HG03045 (cell line): ENCODE results near the gene HECTD2.
"Not testable (repeated sequence)": the region's sequence is repeated elsewhere in the genome, so short reads cannot be mapped to it uniquely, and the experiment has no call there.

ENCODE experiments used
- ATAC-seq: cut with Tn5 transposase; IDR thresholded peaks from one replicate; pipeline ENCODE4 v1.9.1; 2021; ENCODE audit warnings: mild to moderate bottlenecking, moderate library complexity; ENCODE audit not compliant: unreplicated experiment

The HECTD2 gene

GRCh38 chr10:91410638-91411371 is 661 bp downstream of the HECTD2 start:
- ATAC-seq = no peak

- ATAC-seq = no peak
Measured at GRCh38 chr10:91411621-91412020, 1.5 kb downstream of the HECTD2 start.

- no peak for ATAC-seq
Measured at GRCh38 chr10:91412354-91413087, 2.4 kb downstream of the HECTD2 start.

- no peak for ATAC-seq
Measured at GRCh38 chr10:91415816-91416215, 5.7 kb downstream of the HECTD2 start.

GRCh38 chr10:91416339-91416855 is 6.3 kb downstream of the HECTD2 start:
- ATAC-seq = no peak

GRCh38 chr10:91418416-91418815 is 8.3 kb downstream of the HECTD2 start:
- ATAC-seq = no peak

GRCh38 chr10:91420868-91421267 is 10.7 kb downstream of the HECTD2 start:
- no peak for ATAC-seq

- no peak for ATAC-seq
Measured at GRCh38 chr10:91422915-91423314, 12.8 kb downstream of the HECTD2 start.

GRCh38 chr10:91424016-91424415 is 13.9 kb downstream of the HECTD2 start:
- no peak for ATAC-seq

- no peak for ATAC-seq
Measured at GRCh38 chr10:91432175-91432574, 22.0 kb downstream of the HECTD2 start.

GRCh38 chr10:91433620-91434019 is 23.5 kb downstream of the HECTD2 start:
- no peak for ATAC-seq

- ATAC-seq = no peak
Measured at GRCh38 chr10:91434041-91434440, 23.9 kb downstream of the HECTD2 start.

GRCh38 chr10:91435241-91435640 is 25.1 kb downstream of the HECTD2 start:
- no peak for ATAC-seq

GRCh38 chr10:91438228-91438627 is 28.1 kb downstream of the HECTD2 start:
- ATAC-seq = not testable (repeated sequence)

- ATAC-seq = no peak
Measured at GRCh38 chr10:91444211-91445182, 34.4 kb downstream of the HECTD2 start.

- ATAC-seq = no peak
Measured at GRCh38 chr10:91452063-91452462, 41.9 kb downstream of the HECTD2 start.

GRCh38 chr10:91453535-91453934 is 43.4 kb downstream of the HECTD2 start:
- no peak for ATAC-seq

- ATAC-seq = not testable (repeated sequence)
Measured at GRCh38 chr10:91455135-91455534, 45.0 kb downstream of the HECTD2 start.

- no peak for ATAC-seq
Measured at GRCh38 chr10:91460681-91461080, 50.5 kb downstream of the HECTD2 start.

- no peak for ATAC-seq
Measured at GRCh38 chr10:91462423-91462822, 52.3 kb downstream of the HECTD2 start.

- no peak for ATAC-seq
Measured at GRCh38 chr10:91464500-91464899, 54.4 kb downstream of the HECTD2 start.
